ENCODE data around the gene NMRK2.
"Not testable (repeated sequence)": the region's sequence is repeated elsewhere in the genome, so short reads cannot be mapped to it uniquely, and the experiment has no call there.

NMRK2 gene

DNA sequence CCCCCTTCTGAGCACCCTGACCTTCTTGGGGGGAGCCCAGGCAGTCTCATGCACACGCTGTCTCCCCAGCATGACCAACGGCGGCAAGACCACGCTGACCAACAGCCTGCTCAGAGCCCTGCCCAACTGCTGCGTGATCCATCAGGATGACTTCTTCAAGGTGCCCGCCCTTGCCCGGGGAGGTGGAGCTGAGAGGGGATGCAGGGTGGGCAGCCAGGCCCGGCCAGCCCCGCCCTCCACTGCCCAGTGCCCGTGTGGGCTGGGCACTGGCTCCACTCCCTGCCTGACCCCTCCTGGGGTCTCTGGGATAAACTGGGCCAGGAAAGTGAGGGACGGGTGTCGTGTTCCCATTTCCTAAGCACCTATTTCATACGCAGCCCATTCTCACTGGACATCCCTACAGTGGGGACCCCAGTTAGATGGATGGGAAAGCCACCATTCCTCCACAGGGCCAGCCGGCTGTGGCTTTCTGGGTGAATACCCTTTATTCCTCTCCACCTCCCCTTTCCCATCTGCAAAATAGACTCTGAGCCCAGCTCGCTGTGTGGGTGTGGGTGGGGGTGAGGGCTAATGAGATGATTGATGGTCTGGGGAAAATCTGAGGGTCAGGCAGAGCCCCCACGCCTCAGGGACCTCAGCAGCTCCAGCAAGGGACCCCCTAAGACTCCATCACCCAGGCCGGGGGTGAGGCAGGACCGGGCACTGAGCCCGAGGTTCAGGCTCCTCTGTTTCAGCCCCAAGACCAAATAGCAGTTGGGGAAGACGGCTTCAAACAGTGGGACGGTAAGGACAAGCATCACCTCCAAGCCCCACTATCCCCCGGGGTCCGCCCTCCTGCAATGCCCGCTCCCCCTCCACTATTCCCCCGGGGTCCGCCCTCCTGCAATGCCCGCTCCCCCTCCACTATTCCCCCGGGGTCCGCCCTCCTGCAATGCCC lies 3.9 kb downstream of the NMRK2 start:
- DNase-seq (ENCODE audit: low read depth in 2 of 2): no peak

DNA sequence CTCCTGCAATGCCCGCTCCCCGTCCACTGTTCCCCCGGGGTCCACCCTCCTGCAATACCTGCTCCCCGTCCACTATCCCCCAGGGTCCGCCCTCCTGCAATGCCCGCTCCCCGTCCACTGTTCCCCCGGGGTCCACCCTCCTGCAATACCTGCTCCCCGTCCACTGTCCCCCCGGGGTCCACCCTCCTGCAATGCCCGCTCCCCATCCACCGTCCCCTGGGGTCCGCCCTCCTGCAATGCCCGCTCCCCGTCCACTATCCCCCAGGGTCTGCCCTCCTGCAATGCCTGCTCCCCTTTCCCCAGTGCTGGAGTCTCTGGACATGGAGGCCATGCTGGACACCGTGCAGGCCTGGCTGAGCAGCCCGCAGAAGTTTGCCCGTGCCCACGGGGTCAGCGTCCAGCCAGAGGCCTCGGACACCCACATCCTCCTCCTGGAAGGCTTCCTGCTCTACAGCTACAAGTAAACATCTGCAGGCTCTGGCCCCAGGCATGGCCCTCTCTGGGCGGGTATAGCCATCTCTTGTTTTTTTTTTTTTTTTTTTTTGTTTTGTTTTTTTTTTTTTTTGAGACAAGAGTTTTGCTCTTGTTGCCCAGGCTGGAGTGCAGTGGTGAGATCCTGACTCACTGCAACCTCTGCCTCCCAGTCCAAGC lies 5.6 kb downstream of the NMRK2 start:
- not testable (repeated sequence) for DNase-seq (ENCODE audit: low read depth in 2 of 2)

DNA sequence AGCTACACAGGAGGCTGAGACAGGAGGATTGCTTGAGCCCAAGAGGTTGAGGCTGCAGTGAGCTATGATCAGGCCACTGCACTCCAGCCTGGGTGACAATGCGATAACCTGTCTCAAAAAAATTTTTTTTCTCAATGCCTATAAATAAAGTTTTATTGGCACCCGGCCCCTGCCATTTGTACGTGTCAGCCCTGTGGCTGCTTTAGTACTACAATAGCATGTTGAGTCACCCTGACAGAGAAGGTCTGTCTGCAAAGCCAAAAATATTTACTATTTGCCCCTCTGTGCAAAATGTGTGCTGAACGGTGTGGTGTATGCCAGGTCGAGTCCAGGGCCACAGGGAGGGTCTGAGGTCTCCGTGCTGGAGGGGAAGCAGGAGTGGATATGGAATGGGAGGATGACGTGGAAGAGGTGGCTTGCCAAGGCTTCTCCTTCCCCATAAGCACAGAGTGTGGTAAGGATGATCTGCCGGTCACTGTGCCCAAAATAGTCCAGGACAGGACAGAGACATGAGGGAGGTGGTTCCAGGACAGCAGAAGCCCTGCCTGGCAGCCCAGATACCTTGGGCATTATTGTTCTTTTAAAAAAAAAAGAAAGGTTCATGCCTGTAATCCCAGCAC lies 10.0 kb downstream of the NMRK2 start:
- DNase-seq (ENCODE audit: low read depth in 2 of 2): no peak

DNA sequence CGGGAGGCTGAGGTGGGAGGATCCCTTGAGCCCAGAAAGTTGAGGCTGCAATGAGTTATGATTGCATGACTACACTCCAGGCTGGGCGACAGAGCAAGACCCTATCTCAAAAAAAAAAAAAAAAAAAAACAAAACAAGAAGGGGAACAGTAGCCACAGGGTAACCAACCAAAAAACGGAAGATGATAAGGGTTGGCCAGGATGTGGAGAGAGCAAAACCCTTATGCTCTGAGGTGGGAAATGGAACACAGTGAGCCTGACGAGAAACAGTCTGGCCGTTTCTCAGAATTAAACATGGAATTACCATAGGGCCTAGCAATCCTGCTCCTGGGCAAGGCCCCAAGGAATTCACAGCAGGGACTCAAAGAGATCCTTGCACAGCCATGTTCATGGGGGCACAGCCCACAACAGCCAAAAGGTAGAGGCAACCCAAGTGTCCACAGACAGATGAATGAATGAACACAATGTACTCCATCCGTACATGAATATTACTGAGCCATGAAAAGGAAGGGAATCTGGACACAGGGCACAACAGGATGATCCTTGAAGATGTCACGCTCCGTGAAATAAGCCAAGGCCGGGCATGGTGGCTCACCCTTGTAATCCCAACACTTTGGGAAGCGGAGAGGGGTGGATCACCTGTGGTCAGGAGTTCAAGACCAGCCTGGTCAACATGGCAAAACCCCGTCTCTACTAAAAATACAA lies 11.3 kb downstream of the NMRK2 start:
- DNase-seq (ENCODE audit: low read depth in 2 of 2): no peak

DNA sequence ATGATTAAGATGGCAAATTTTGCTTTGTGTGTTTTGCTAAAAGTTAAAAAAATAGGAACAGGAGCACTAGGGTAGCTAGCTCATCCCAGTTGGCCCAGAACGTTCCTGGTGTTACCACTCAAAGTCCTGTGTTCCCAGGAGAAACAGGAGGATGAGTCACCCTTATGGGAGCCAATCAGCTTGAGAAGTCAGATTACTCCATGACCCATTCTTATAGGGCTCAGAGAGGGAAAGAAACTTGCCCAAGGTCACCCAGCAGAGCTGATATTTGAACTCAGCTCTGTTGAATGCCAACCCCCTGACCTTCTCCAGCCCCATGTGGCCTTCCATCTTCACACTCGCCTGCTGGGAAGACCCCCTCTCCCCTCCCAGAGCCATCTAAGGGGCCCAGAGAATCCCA lies 13.0 kb downstream of the NMRK2 start:
- no peak for DNase-seq (ENCODE audit: low read depth in 2 of 2)

DNA sequence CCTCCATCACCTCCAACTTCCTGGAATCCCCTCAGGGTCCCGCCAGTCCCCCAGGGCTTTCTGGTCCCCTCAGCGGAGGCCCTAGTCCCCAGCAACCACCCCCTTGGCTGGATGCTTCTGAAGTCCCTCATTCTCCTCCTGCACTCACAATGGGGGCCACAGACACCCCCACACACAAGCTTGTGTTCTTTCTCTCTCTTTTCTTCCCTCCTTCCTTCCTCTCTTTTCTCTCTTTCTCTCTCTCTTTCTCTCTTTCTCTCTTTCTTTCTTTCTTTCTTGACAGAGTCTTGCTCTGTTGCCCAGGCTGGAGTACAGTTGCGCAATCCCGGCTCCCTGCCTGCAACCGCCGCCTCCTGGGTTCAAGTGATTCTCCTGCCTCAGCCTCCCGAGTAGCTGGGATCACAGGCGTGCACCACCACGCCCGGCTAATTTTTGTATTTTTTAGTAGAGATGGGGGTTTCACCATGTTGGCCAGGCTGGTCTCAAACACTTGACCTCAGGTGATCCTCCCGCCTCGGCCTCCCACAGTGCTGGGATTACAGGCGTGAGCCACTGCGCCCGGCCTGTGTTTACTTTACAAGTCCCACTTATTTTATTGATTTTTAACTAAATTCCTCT lies 14.6 kb downstream of the NMRK2 start:
- DNase-seq (ENCODE audit: low read depth in 2 of 2): not testable (repeated sequence)

DNA sequence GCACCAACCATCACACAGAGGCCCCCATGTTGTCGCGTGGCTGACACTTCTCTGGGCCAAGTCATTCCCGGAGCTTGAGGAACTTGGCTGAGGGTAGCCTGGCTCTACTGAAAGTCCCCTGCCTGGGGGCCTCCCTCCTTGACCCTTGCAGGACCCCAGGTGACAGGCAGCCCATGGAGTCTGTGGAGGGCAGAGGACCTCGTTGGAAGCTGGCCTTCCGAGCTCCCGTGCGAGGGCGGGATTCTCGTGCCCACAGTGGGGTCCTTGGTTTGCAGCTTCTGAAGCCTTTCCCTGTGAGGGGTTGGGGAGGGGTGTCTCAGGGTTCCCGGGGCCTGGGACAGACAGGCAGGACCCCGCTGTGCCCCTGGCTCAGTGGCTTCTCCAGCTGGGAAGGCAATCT lies 16.4 kb downstream of the NMRK2 start:
- DNase-seq (ENCODE audit: low read depth in 2 of 2): no peak

DNA sequence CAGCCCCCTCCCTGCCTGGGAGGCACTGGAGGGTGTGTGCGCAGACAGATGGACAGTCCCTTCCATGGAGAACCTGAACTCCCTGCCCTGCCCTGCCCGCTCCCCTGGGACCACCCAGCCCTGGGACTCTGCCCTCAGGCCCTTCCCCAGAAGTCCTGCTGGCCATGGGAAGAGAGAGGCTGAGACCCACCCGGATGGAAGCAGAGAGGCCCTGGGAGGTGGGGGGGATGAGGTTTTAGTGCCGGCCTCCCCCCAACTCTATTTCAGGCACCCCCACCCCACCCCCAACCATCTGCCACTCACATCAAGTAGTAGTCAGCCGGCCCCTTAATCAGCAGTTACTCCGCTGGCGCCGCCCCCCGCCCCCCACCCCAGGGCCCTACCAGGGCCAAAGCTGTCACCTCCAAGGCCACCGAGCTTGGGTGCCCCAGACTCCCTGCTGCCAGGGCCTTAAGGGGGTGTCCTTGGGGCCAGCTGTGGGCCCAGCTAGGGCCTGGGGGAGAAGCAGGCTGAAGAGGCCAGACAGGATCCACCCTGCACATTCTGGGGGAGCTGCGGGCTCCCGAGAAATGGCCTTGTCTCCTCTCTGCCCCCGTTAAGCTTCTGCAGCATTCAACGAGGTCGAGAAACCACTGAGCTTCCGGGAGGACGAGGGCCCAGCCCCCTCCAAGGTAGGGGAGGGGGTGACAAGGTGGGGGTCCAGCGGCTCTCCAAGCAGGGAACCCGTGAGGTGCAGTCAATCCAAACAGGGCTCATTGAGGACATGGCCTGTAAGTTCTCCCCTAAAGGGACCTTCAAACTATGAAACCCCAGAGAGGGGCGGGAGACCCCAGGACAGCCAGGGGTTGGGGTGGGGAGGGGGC lies 17.4 kb downstream of the NMRK2 start:
- no peak for DNase-seq (ENCODE audit: low read depth in 2 of 2)

DNA sequence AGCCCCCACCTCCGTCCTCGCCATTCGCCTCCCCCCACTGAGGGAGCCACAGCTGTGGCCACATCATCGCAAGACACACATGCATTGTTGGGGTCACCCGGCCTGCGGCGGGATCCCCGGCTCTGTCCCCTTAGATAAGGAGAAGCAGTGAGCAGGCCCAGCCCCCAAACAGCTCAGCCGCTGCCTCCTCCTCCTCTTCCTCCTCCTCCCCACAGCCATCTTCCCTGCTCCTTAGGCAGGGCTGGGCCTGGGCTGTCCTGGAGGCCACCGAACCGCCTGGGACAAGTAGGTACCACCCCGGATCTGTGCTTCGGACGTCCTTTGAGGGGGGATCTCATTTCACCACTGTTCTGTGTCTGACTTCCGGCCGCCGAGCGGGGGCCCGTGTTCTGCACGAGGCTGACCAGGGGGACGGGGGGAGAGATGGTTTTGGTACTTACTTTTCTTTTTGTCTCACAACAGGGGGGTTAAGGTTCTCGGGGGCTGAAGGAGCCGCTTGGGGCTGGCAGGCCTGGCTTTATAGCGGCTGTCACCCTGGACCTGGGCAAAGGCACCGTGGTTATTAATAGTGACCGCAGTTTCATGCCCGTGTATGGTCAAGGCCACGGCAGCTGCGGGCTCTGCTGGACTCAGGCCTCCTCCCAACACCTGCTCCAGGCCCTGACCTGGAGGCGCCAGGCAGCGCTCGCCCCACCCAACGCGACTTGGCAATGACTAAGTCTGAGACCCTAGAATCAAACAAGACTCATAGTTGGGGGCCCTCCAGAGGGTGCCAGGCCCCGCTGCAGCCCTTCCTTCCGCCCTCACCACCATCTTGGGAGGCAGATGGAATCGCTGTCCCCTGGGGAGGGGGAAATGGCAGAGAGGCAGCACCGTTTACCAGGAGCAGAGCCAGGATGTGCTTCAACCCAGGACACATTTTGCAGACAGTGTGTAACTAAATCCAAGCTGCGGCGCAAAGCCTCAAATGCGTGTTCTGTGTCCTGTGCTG lies 18.3 kb downstream of the NMRK2 start:
- DNase-seq (ENCODE audit: low read depth in 2 of 2): no peak

DNA sequence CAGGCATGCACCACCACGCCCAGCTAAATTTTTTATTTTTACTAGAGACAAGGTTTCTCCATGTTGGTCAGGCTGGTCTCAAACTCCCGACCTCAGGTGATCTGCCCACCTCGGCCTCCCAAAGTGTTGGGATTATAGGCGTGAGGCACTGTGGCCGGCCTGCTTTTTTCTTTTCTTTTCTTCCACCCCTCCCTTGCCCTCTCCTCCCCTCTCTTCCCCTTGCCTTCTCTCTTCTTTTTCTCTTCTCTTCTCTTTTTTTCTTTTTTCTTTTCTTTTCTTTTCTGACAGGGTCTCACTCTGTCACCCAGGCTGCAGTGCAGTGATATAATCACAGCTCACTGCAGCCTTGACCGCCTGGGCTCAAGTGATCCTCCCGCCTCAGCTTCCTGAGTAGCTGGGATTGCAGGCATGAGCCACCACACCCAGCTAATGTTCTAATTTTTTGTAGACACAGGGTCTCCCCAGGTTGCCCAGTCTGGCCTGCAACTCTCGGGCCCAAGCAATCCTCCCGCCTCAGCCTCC lies 19.9 kb downstream of the NMRK2 start:
- not testable (repeated sequence) for DNase-seq (ENCODE audit: low read depth in 2 of 2)

DNA sequence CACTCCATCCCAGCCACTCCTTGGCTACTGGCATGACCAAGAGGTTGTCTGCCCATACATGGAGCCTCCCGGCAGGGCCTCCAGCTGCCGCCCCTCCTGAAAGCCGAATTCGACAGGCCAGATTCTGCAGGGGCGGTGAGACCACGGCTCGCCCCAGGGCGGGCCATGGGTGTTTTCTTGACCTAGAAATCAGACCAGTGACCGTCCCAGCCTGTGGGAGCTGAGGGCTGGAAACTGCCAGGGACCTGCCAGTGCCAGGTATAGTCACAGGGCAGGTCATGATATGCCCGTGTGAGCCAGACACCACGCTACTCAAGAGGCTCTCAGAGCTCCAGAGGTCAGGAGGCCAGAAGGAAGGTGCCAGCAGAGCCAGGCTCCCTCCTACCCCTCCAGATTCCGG lies 21.2 kb downstream of the NMRK2 start:
- DNase-seq (ENCODE audit: low read depth in 2 of 2): no peak

DNA sequence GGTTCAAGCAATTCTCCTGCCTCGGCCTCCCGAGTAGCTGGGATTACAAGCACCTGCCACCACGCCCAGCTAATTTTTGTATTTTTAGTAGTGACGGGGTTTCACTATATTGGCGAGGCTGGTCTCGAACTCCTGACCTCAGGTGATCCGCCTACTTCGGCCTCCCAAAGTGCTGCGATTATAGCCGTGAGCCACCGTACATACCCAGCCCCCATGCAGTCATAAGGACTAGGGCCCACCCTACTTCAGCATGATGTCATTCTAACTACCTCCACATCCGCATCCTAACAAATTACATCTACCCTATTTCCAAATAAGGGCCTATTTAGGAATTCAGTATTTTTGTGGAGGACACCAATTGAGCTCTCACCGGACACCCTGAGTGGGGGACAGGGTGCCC lies 22.4 kb downstream of the NMRK2 start:
- DNase-seq (ENCODE audit: low read depth in 2 of 2): not testable (repeated sequence)

DNA sequence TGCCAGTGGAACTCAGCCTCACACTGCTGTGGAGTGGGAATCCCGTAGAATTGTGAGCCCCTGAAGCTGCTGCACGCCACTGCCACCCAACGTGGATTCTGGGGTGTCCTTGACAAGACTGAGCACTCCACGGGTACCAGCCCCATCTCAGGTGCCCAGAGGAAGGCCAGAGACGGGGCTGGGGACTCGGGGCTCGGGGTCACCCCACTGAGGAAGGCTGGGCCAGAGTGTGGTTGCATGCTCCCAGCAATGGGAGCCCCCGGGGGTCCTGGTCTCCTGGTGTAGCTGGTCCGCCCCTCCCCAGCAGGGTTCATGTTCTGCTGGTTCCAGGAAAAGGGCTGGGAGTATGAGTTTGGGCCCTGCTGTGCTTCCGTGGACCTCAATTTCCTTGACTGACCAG lies 22.8 kb downstream of the NMRK2 start:
- DNase-seq (ENCODE audit: low read depth in 2 of 2): no peak

DNA sequence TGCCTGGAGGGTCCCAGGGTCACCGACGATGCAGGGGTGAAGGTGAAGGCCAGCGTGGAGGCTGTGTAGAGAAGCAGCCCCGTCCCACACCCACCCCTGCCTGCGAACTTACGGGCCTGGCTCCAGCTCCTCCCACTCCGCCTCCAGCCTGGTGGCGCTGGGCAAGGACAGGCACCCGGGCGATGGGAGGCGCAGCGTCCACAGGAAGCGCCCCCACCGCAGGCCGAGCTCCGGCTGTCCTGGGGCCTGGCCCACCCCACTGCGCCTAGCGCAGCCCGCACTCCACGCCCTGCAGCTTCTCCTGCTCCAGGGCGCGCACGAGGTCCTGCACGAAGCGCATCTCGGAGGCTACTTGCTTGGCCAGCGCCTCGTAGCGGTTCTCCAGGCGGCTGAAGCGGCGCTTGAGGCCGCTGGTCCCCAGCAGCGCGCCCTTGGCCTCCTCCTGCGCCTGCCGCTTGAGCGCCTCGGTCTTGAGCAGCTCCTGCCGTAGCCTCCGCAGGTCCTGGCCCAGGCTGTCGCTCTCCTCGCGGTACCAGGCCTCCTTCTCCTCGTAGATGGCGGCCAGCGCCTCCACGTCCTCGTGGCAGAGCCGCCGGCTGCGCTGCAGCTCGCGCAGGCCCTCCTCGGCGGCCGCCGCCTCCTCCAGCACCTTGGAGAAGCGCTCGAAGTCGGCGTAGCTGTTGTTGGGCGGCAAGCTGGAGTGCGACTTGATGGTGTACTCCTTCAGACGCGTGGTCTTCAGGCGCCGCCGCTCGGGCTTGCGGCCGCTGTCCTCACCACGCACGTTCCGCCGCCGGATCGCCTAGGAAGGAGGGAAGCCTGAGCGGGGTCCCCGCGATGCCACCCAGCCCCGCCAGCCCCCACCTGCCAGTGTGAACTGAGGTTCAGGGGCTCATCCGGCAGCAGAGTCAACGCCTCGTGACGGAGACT lies 26.2 kb downstream of the NMRK2 start:
- no peak for DNase-seq (ENCODE audit: low read depth in 2 of 2)

DNA sequence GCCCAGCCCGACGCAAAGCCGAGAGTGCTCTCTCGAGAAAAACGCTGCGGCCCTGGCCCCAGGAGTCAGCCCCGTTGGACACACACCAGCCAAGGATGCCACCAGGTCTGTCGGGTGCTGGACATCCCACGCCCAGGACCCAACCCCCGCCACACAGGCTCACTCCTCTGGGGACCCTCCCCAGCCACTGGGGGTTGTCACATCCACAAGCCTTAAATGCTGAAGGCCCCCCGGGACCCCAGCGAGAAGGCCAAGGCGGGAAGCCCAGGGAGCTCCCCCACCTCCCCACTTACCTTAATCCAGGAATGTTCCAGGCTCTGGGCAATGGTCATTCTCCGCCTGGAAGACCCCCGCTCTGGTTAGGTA lies 26.9 kb downstream of the NMRK2 start:
- no peak for DNase-seq (ENCODE audit: low read depth in 2 of 2)

DNA sequence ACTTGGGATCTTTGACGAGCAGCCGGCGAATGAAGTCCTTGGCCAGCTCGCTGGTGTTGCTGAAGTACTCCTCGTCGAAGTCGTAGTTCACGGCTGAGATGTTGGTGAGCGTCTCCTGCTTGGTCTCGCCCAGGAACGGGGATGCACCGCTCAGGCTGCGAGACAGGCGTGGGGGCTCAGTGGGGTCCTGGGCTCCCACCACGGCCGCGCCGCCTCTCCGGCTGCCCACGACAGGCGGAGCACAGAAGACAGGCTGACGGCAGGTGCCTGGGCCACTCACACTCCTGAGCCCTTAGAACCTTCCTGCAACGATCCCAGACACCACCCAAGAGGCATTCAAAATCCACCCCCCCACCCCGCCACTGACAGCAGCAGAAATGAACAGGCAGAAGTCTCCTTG lies 28.1 kb downstream of the NMRK2 start:
- DNase-seq (ENCODE audit: low read depth in 2 of 2): no peak

DNA sequence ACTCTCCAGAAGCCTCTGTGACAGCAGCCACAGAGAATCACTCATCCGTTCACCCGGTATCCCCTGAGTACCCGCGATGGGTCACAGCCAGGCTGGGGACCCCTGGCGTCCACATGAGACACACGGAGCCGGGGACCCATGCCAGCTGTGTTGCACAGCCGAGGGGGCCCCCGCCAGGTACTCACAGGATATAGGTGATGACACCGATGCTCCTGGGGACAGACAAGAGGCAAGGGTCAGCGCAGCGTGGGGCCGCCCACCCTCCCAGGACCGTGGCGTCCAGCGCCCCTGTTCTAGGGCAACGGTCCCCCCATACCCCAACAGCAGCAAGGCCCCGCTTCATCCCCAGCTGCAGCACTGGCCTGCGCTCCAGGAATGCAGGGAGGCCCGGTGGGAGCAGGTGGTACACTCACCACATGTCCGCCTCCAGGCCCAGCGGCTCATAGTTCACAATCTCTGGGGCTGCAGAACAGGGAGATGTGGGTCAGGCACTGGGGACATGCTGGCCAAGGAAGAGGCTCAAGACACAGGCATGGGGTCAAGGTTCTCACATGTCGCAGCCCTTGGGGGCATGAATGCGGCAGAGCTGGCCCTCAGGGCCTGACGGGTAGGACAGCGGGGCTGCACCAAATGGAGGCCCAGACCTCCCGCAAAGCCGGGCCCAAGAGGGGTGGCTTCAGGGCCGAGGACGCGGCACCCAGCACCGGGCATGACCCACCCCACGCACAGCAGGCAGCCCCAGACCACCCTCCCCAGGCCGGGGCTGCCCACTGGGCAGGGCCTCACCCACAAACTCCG lies 30.8 kb downstream of the NMRK2 start:
- no peak for DNase-seq (ENCODE audit: low read depth in 2 of 2)
